ENCODE data around the gene CPS1.

Gene CPS1

DNA sequence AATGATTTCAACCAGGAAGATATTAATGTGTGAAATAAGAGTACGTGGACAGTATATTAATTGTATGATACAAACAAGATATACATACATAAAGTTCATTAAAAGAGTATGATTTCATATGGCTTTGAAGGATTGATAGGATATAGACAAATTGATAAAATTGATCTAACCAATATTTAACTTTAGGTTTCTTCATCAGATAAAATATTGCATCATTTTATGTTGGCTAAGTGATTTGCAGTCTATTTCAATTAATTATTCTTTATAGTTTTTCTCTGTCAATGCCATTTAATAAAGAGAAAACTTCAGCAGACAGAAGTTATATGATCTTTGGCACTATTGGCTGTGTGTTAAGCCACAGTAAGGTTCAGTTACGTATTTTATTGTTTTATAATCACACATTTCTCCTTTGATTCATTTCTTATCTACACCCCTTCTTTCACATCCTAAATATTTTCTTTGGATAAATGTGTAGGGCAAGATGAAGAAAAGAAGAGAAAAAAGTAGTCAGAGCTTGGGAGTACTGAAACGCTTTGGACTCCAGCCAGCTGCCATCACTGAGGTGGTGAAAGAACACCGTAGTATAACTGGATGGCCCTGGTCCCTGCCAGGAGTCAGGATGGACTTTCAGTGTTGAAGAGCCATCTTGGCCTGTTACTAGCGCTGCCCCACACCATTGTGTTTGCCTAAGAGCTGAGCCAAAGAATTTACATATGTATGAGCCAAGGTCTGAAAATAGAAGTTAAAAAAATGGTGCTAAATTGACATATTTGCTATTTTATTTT, 9.8 kb upstream of the CPS1 start:
- DNase-seq (ENCODE audit: low read depth in 2 of 2, low spot score in 1 of 2) = no peak

DNA sequence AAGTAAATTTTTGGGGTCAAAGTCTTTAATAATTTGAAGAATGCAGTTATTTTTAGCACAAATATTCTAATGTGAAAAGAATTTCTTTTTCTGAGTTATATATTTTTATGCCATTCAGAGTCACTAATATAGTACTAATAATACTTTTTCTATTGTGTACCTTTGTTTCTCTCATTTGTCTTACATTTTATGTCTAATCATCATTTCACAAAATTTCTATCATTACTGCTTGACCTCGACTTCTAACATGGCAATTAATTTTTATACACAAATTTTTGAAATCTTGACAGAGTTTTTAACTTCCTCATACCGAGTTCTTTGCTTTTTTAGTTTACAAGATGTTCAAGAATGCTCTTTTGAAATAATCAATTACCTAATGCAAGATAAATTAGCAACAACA, 8.4 kb upstream of the CPS1 start:
- DNase-seq (ENCODE audit: low read depth in 2 of 2, low spot score in 1 of 2) = no peak

DNA sequence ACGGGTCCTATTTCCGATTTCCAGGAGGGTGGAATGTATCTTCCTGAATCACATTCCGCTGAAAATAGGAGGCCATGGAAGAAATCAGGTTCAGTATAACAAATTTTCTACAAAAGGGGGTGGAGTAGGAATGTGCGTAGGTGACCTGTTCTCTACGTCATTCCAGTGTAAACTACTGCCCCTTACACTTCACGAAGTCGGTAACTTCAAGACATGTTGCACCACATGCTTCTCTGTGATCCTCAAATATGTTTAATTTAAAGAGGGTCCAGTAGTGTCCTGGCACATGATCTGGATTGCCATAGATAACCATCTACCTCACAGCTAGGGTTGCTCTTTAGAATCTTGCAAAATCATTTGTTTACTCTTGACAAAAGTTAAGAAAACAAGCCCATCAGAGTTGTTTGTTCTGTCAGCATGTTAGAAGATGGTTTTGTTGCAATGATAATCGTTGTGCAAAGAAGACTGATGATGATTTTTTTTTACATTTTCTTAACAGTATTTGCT, 7.5 kb upstream of the CPS1 start:
- no peak for DNase-seq (ENCODE audit: low read depth in 2 of 2, low spot score in 1 of 2)

DNA sequence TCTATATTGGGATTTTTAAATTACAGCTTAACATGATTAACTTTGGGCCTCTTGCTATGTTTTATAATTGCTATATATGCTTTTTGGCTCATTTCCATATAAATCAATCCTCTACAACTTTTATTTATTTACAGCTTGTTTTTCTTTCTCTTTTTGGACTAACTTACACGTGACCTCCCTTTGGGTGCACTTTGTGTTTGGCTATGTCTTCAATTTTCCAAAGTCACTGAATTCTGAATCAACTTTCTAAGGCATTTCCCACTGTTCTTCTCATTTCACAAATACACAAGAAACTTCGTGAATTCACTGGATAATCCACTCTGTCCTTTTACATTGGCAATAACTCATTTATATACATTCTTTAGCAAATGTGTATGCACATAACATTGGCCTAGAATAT, 5.4 kb upstream of the CPS1 start:
- no peak for DNase-seq (ENCODE audit: low read depth in 2 of 2, low spot score in 1 of 2)

DNA sequence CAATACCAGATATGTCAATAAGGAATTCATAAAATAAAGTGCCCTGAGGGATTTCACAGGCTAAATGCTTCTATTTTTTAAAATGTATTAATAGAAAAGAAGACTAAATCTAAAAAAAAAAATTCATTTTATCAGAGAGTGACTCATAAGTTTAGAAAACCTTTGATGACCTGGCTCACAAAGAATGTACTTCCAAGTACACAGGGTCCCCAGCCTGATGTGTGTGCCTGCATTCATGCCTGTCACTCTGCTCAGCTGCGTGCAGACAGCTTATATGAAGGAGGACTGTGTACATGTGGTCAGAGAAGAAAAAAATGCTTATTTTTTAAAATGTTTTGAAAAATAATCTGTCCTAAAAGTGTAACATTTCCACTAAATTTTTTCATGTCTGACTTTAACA, 3.0 kb upstream of the CPS1 start:
- DNase-seq (ENCODE audit: low read depth in 2 of 2, low spot score in 1 of 2) = no peak

DNA sequence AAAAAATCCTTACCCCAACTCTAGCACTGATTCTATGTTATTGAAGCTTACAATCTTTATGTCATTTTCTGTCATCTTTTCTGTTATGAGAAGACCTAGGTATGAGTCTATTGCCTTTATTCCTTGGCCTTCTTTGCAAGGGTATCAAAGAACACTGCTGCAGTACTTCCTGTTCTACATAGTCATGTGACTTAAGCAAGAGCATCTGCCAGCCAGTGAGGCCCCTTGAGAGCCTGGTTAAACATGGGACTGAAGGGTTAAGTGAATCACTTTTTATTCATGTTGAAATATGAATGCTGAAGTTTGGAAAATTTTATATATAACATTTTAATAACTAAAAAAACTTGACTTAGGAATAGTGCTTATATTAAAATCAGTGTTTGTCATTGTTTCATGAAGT, 844 bp upstream of the CPS1 start:
- no peak for DNase-seq (ENCODE audit: low read depth in 2 of 2, low spot score in 1 of 2)

DNA sequence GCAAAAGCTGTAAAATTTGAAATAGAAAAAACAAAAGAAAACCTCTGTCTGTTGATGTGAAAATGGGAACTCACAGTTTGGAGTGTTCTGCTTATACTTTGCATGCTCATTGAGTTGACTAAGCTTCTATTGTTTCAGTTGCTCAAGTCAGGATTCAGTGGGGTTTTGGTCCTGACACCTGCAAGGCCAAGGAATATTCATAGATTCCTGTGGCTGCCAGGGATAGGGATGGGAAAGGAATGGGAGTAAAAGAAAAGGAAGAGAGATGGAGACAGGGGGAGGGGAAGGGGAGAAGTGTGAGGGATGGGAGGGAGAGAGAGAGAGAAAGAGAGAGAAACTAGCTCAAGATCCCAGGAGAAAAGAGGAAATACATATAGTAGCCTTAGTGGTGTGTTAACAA, 1.3 kb downstream of the CPS1 start:
- no peak for DNase-seq (ENCODE audit: low read depth in 2 of 2, low spot score in 1 of 2)

DNA sequence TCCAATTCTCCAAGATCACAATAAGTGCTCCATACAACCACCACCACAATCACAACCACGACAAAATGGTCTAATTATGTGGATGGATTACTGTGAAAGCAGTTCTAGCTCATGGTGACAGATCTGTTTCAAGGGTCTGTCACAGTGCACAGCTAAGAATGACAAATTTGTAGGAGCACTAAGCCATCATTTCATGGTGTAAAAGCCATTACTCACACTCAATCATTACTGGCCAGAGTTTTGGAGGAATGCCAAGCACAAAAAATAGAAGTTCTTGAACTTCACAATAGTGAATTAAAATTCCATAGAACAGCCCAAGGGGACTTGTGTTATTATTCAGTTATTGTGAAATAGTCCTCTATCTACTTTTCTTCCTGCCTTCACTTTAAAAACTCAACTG, 2.3 kb downstream of the CPS1 start:
- DNase-seq (ENCODE audit: low read depth in 2 of 2, low spot score in 1 of 2) = no peak

DNA sequence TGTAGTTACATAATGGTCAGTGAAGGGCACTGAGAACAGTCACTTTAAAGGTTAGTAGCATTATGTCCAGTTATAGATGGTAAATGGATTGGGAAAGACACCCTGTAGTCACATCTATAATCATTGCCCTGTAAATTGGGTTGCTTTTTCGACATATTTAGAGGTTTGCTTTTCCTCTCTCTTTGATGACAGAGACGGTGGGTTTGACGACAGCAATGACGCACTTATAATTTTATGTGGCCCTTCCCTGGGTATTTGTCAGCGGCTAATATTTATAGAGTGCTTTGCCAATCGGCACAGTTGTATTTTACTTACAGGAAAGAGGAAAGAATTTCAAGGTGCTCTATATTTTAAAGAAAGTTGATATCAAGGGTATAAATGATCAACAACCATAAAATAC, 2.8 kb downstream of the CPS1 start:
- no peak for DNase-seq (ENCODE audit: low read depth in 2 of 2, low spot score in 1 of 2)

DNA sequence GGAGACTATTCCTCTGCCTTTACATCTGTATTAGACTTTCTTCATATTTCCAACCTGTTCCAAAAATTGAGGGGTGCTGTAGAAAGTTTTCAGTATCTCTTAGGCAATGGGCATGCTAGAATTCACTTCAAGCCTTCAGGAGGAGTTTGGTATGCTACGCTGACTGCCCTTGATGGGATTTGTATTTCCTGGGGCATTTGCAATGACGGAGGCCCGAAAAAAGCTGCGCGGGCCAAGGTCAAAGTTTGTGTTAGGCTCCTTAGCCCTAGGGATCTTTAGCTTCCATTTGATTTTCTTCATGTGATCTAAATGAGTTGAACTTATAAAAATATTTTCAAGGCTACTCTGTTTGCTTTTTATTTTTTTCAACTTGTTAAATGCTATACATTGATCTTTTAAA, 5.1 kb downstream of the CPS1 start:
- DNase-seq (ENCODE audit: low read depth in 2 of 2, low spot score in 1 of 2) = no peak

DNA sequence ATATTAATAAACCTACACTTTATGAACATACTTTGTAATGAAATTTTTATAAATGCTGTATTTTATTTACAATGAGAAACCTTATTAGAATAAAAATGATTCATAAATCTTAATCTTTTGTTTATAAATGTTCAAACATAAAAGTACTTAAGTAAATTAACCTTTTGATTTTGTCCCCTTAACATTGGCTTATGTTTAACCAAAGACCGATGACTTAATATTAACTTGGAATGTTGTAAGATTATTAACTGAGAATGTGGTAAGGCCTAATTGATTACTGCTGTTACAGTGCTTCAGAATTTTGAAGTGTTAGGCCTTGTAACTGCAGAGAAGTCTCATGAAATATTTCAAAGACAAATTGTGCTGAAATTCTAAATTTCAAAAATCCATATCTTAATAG, 5.7 kb downstream of the CPS1 start:
- no peak for DNase-seq (ENCODE audit: low read depth in 2 of 2, low spot score in 1 of 2)

DNA sequence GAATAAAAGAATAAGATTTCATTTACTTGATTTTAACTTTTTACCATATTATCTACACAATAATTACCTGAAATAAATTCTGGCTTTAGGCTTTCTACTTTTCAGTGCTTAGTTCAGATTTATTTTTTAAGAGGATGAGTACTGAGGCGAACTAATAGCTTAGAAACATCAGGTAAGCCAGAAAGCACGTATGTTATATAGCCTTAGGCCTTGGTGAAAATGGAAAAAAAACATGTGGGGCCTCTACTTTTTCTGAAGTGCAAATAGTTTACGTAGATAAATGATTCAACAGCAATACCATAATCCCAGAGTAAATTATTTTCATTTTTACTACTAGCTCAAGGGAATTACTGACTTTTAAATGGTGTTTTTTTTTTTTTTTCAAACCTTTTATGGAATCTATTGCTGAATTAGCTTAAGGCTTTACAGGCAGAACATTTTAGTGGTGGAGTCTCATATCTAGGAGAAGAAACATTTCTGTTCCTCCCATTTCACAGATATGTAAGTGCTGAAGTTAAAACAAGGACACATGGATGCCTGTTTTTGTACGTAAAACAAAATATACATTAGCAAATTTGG, 6.2 kb downstream of the CPS1 start:
- DNase-seq (ENCODE audit: low read depth in 2 of 2, low spot score in 1 of 2) = no peak

DNA sequence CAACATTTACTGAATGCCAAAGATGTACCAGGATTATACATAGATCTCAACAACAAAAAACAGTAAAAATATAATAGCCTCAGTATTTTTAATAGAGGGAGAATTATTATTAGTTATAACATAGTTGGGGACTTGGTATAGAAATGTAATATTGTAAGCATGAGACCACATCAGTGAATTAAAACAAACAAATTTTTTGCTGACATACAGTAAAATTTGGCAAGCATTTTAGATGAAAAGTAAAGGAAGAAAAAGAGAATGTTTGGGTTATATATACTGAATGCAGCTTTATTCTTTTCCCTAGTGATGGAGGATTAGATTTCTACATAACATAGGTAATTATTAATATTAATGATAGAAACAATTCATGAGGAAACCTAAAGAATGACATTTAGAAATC, 10.9 kb downstream of the CPS1 start:
- DNase-seq (ENCODE audit: low read depth in 2 of 2, low spot score in 1 of 2) = no peak

DNA sequence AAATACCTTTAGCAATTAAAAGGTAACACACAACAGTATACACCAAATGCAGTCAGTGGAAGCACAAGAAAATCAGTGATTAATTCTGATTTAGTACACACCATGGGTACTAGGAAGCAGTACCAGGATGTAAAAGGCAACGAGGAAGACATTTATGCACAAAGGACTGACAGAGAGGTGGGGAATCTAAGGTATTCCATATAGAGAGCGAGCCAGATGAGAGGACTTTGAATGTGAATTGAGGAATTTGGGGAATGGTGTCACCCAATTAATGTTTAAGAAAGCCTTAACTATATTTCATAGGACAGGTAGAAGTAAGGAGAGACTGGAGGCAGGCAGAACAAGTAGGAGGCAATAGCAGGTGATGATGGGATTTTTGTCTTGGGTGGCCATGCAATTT, 11.7 kb downstream of the CPS1 start:
- no peak for DNase-seq (ENCODE audit: low read depth in 2 of 2, low spot score in 1 of 2)

DNA sequence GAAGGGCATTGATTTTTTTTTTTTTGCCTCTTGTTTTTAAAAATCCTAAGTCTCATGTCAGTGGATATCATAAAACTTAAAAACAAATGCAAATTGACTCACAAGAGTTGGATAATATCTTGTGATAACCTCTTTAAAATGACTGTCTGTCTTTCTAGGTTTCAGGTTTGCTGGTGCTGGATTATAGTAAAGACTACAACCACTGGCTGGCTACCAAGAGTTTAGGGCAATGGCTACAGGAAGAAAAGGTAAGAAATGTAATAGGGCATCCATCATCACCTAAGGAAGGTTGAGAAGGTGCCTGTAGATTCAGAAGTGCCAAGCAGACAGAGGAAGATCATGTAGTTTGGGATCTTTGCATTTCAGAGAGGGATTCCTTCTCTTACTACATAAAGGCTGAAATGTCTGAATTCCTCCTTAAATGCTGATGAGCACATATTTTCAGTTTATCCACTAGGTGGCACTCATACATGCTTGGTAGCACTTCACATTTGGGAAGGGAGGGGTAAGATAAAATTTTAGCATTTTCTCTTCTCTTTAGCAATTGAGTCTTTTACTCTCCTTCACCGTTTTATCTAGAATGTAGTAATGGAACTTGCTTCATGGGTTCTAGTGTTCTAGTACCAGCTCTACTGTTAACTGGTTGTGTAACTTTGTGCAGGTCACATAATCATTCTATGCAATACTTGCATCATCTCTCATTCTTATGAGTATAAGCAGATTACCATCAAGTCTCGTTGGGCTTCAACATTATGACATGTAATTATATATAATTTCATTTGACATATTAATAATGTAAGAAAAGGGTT, 21.1 kb downstream of the CPS1 start:
- no peak for DNase-seq (ENCODE audit: low read depth in 2 of 2, low spot score in 1 of 2)

DNA sequence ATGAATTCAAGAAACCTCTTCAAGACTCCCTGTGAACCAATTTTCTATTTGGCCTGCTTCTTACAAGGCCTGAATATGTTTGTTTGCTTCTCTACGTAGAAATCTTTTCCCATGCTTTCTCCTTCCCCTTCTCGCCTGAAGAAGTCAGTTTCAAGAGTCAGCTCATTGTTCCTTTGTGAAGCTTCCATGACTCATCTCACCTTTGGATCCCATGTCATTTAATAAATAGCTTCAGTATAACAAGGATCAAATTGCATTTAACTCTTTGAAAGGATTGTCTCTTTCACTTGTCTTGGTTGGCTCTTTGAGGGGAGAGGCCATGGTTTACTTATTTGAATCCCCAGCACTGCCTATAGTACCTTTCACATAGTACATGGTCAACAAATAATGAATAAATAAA, 28.4 kb downstream of the CPS1 start:
- DNase-seq (ENCODE audit: low read depth in 2 of 2, low spot score in 1 of 2) = no peak

DNA sequence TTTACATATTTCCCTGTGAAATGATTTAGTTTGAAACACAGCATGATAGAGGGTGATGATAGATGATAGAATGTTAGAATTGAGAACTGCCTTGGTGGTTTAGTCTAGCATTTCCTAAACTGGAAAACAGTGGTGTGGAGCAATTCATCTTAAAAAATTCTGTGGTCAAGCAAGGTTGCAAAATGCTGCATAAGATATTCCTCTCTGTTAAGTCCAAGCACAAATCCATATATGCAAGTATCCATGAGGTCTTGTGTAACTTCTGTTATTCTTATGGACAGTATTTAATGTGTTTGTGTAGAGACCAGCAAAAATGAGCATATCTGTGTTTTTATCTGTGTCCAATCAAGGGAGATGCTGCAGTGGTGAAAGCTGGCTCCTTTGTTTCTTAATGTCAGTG, 30.0 kb downstream of the CPS1 start:
- no peak for DNase-seq (ENCODE audit: low read depth in 2 of 2, low spot score in 1 of 2)

DNA sequence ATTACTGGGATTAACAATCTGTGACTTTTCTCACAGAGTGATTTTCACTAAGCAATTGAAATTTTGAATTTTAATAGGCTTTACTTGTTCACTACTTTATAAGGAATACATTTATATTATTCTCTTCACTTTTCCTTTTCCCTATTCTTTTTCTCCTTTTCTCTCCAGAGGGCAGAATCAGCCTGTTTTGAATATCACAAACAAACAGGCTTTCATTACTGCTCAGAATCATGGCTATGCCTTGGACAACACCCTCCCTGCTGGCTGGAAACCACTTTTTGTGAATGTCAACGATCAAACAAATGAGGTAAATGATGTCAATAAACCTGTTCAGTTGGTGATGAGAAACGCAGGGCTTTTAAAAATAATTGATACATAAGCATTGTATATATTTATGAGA, 35.3 kb downstream of the CPS1 start:
- DNase-seq (ENCODE audit: low read depth in 2 of 2, low spot score in 1 of 2) = no peak

DNA sequence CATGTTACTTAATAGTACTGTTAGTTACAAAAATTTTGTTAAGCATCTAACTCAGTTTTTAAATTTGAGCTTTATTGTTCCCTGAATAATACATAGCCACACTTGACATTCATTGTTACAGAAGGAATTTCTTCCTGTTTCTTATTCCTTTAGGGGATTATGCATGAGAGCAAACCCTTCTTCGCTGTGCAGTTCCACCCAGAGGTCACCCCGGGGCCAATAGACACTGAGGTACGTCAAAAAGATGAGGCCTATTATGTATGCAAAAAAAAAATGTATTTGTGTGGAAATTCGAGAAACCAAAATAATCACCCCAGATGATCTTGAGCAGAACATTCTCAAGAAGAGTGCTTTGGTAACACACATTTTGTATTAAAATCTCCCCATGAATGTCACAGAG, 36.3 kb downstream of the CPS1 start:
- no peak for DNase-seq (ENCODE audit: low read depth in 2 of 2, low spot score in 1 of 2)

DNA sequence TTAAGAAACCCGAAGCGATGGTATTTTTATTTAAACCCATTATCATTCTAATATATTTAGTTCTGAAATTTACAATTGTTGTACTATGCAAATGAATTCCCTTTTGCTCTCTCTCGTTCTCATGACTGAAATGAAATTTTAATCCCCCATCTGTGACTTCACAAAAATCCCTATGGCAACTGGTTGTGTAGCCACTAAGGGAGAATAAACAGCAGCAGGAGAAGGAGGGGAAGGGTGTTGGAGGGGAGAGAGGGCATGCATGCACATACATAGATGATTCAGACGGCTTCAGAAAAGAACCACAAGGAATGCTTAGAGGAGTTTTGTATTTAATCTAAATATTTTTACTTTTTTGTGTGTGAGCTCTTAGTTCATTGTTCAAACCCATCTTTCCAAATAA, 36.8 kb downstream of the CPS1 start:
- DNase-seq (ENCODE audit: low read depth in 2 of 2, low spot score in 1 of 2) = no peak

DNA sequence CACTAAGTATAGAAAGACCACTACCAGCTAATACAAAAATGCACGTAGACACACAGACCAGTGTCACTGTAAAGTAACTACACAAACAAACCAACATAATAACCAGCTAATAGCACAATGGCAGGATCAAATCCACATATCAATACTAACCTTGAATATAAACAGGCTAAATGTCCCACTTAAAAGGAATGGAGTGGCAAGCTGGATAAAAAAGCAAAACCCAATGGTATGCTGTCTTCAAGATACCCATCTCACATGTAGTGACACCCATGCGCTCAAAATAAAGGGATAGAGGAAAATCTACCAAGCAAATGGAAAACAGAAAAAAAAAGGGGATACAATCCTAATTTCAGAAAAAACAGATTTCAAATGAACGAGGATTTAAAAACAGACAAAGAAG, 41.8 kb downstream of the CPS1 start:
- no peak for DNase-seq (ENCODE audit: low read depth in 2 of 2, low spot score in 1 of 2)

DNA sequence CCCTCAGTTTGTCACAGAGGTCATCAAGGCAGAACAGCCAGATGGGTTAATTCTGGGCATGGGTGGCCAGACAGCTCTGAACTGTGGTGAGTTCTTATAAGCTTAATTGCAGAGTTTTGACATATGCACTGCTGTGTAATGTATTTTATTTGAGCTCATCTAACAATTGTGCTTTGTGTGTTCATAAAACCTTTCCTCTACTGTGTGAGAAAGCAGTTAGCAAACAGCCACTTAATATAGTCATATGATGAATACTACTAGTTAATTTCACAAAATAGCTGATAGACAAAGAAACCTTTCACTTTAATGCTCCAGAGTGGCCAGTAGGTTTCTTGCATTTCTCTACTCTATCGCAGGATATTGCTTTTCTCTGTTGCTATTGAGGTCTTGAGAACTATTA, 43.1 kb downstream of the CPS1 start:
- DNase-seq (ENCODE audit: low read depth in 2 of 2, low spot score in 1 of 2) = no peak
